CD4-positive, CD25-positive, alpha-beta regulatory T cell (primary cell): ENCODE results near the gene SMURF2. TPM values are rescaled to one million over a fixed set of nuclear protein-coding genes. Genes with fewer than 3 reads are reported as not detected.
A peak's percentile ranks its signal among the peaks of the same experiment; 100 is the strongest.
"Not testable (repeated sequence)": the region's sequence is repeated elsewhere in the genome, so short reads cannot be mapped to it uniquely, and the experiment has no call there.

Source experiments
- ATAC-seq, 2 donors: fragments of 150-1000 bp; cut with Tn5 transposase; one replicate each; pipeline ENCODE4 v1.10.0; 2021; ENCODE audit warnings: low read depth in 2 of 2, moderate number of reproducible peaks in 2 of 2, moderate library complexity in 1 of 2
- DNase-seq, 3 donors: peaks; one replicate each; pipeline versions ENCODE4 v3.0.0 to v3.0.0-alpha.2; 2012 to 2022; ENCODE audit warnings: mixed read lengths in 1 of 3
- H3K27ac ChIP-seq: one replicate; pipeline ENCODE4 v1.7.0; 2013; ENCODE audit warnings: mild to moderate bottlenecking, low read length; ENCODE audit not compliant: insufficient read depth, poor library complexity, severe bottlenecking
- H3K27me3 ChIP-seq: one replicate; pipeline ENCODE4 v1.7.0; 2013; ENCODE audit warnings: low read length; ENCODE audit not compliant: control insufficient read depth, insufficient read depth
- H3K36me3 ChIP-seq: one replicate; pipeline ENCODE4 v1.7.0; 2013; ENCODE audit warnings: mild to moderate bottlenecking, low read length, moderate library complexity; ENCODE audit not compliant: control insufficient read depth, insufficient read depth
- H3K4me1 ChIP-seq: 2 replicates; pipeline ENCODE4 v1.7.0; 2013; ENCODE audit warnings: mild to moderate bottlenecking, low read length; ENCODE audit not compliant: insufficient read depth, control insufficient read depth, poor library complexity, severe bottlenecking
- H3K4me3 ChIP-seq: one replicate; pipeline ENCODE4 v1.7.0; 2013; ENCODE audit warnings: low read depth, mild to moderate bottlenecking, low read length, moderate library complexity
- H3K9me3 ChIP-seq, 2 experiments: 1 replicate in 1 of 2; 2 replicates in 1 of 2; pipeline ENCODE4 v1.7.0; 2013; ENCODE audit warnings: low read length in 2 of 2, mild to moderate bottlenecking in 1 of 2, moderate library complexity in 1 of 2; ENCODE audit not compliant: control insufficient read depth in 2 of 2
- H3K27ac Mint-ChIP-seq, 3 donors: one replicate each; pipeline ENCODE4 v1.8.0; 2020 to 2022; ENCODE audit warnings: mild to moderate bottlenecking in 3 of 3, mixed read lengths in 3 of 3, moderate library complexity in 2 of 3
- H3K27me3 Mint-ChIP-seq: one replicate; pipeline ENCODE4 v1.8.0; 2022; ENCODE audit warnings: mild to moderate bottlenecking, mixed read lengths
- H3K36me3 Mint-ChIP-seq: one replicate; pipeline ENCODE4 v1.8.0; 2020; ENCODE audit warnings: mixed read lengths
- H3K4me1 Mint-ChIP-seq, 4 donors: one replicate each; pipeline ENCODE4 v1.8.0; 2020 to 2022; ENCODE audit warnings: mixed read lengths in 4 of 4, mild to moderate bottlenecking in 1 of 4
- H3K4me3 Mint-ChIP-seq, 4 donors: one replicate each; pipeline ENCODE4 v1.8.0; 2020 to 2022; ENCODE audit warnings: mild to moderate bottlenecking in 4 of 4, mixed read lengths in 4 of 4, moderate library complexity in 3 of 4
- H3K9me3 Mint-ChIP-seq, 7 donors: one replicate each; pipeline ENCODE4 v1.8.0; 2020 to 2022; ENCODE audit warnings: mixed read lengths in 7 of 7, mild to moderate bottlenecking in 3 of 7, moderate library complexity in 2 of 7
- polyA plus RNA-seq, 4 donors: library from polyadenylated mRNA; unstranded; fragments of 300-500 nt; fragmentation: Illumina TruSeq; gene quantifications; one replicate each; pipeline ENCODE4 v1.2.3, GENCODE V29; 2021
- total RNA-seq: library from RNA; stranded (reverse); gene quantifications from one replicate; pipeline ENCODE4 v1.2.3, GENCODE V29; 2022

The SMURF2 gene
- total and polyA plus RNA-seq, 5 donors from 2014 or later: 4.0 to 18.7 (median 4.7) TPM

GRCh38 chr17:64682261-64683181 lies 20.4 kb upstream of the SMURF2 start:
- no peaks in the 10 kb centered on the region for H3K36me3 Mint-ChIP-seq
- no peaks in the 10 kb centered on the region for H3K9me3 ChIP-seq
- no peaks in the 10 kb centered on the region for H3K4me1 ChIP-seq
- no peak overlapping the region for H3K4me3 Mint-ChIP-seq
- no peaks in the 10 kb centered on the region for H3K4me1 Mint-ChIP-seq
- peaks cover 0 to 1% (median 0%) of the 10 kb centered on the region in 7 donors for H3K9me3 Mint-ChIP-seq
- no peak overlapping the region for H3K27ac ChIP-seq
- no peak overlapping the region for H3K4me3 ChIP-seq
- DNase-seq: no peak
- H3K27ac Mint-ChIP-seq: no peak overlapping the region
- H3K27me3 Mint-ChIP-seq: peaks cover 9% of the 10 kb centered on the region
- H3K27me3 ChIP-seq: no peaks in the 10 kb centered on the region
- no peaks in the 10 kb centered on the region for H3K36me3 ChIP-seq
- no peak for ATAC-seq

- Mint-ChIP-seq H3K27me3 (peaks cover 5% of the 10 kb centered on the region), H3K4me3 (no peak overlapping the region), H3K4me1 (no peaks in the 10 kb centered on the region), H3K9me3 (no peaks in the 10 kb centered on the region), H3K27ac (no peak overlapping the region), H3K36me3 (no peaks in the 10 kb centered on the region)
- Histone ChIP-seq H3K4me1 (no peaks in the 10 kb centered on the region), H3K9me3 (no peaks in the 10 kb centered on the region), H3K27me3 (no peaks in the 10 kb centered on the region), H3K4me3 (no peak overlapping the region), H3K36me3 (no peaks in the 10 kb centered on the region), H3K27ac (no peak overlapping the region)
- ATAC-seq (no peak), DNase-seq (no peak)
These were observed 17.7 kb upstream of the SMURF2 start for GRCh38 chr17:64679710-64680216.

- H3K36me3 Mint-ChIP-seq: no peaks in the 10 kb centered on the region
- no peaks in the 10 kb centered on the region for H3K4me1 ChIP-seq
- H3K4me3 Mint-ChIP-seq: no peak overlapping the region
- no peaks in the 10 kb centered on the region for H3K27me3 ChIP-seq
- DNase-seq (no peak), ATAC-seq (no peak)
- peaks cover 5% of the 10 kb centered on the region for H3K27me3 Mint-ChIP-seq
- no peak overlapping the region for H3K27ac ChIP-seq
- H3K9me3 Mint-ChIP-seq: no peaks in the 10 kb centered on the region
- H3K27ac Mint-ChIP-seq: no peak overlapping the region
- H3K9me3 ChIP-seq: no peaks in the 10 kb centered on the region
- no peaks in the 10 kb centered on the region for H3K4me1 Mint-ChIP-seq
- H3K4me3 ChIP-seq: no peak overlapping the region
- no peaks in the 10 kb centered on the region for H3K36me3 ChIP-seq
These were observed 14.7 kb upstream of the SMURF2 start for GRCh38 chr17:64676763-64677162.

- peak overlapping the region in 1 of 4 donors; percentile 55 for H3K4me3 Mint-ChIP-seq
- H3K4me3 ChIP-seq, H3K27ac ChIP-seq, H3K36me3 Mint-ChIP-seq, H3K36me3 ChIP-seq, H3K4me1 Mint-ChIP-seq, H3K4me1 ChIP-seq, H3K9me3 ChIP-seq, DNase-seq, H3K27ac Mint-ChIP-seq, H3K27me3 Mint-ChIP-seq, H3K27me3 ChIP-seq, H3K9me3 Mint-ChIP-seq, ATAC-seq: not testable (repeated sequence)
These were observed 8.9 kb upstream of the SMURF2 start for GRCh38 chr17:64670843-64671590.

GRCh38 chr17:64667807-64668721 lies 6.0 kb upstream of the SMURF2 start:
- H3K36me3 Mint-ChIP-seq, ATAC-seq, H3K27ac ChIP-seq, H3K36me3 ChIP-seq, H3K27ac Mint-ChIP-seq, H3K4me1 Mint-ChIP-seq, H3K27me3 Mint-ChIP-seq, DNase-seq, H3K9me3 Mint-ChIP-seq, H3K4me1 ChIP-seq, H3K4me3 ChIP-seq, H3K4me3 Mint-ChIP-seq, H3K9me3 ChIP-seq, H3K27me3 ChIP-seq: not testable (repeated sequence)

GRCh38 chr17:64664299-64664981 lies 2.3 kb upstream of the SMURF2 start:
- peak overlapping the region in 2 of 4 donors; percentile 12 to 55 for H3K4me3 Mint-ChIP-seq
- not testable (repeated sequence) for H3K27ac ChIP-seq

GRCh38 chr17:64663836-64664235 lies 1.7 kb upstream of the SMURF2 start:
- H3K36me3 ChIP-seq, H3K4me3 ChIP-seq, H3K27me3 ChIP-seq, H3K27ac ChIP-seq, DNase-seq, H3K9me3 ChIP-seq, H3K36me3 Mint-ChIP-seq, H3K9me3 Mint-ChIP-seq, H3K27ac Mint-ChIP-seq, ATAC-seq: not testable (repeated sequence)
- Mint-ChIP-seq H3K4me1 (peaks cover 15 to 35% (median 28%) of the 10 kb centered on the region in 4 donors), H3K27me3 (peaks cover 15% of the 10 kb centered on the region), H3K4me3 (peak overlapping the region in 1 of 4 donors; percentile 95)
- H3K4me1 ChIP-seq: peaks cover 18% of the 10 kb centered on the region

More at GRCh38 chr17:64664299-64664981, 2.3 kb upstream of the SMURF2 start:
- H3K4me1 Mint-ChIP-seq: peaks cover 13 to 32% (median 24%) of the 10 kb centered on the region in 4 donors
- not testable (repeated sequence) for ATAC-seq, H3K27ac Mint-ChIP-seq, H3K9me3 Mint-ChIP-seq, DNase-seq, H3K4me3 ChIP-seq, H3K36me3 Mint-ChIP-seq, H3K9me3 ChIP-seq, H3K27me3 ChIP-seq, H3K36me3 ChIP-seq
- H3K27me3 Mint-ChIP-seq: peaks cover 15% of the 10 kb centered on the region
- peaks cover 18% of the 10 kb centered on the region for H3K4me1 ChIP-seq
